GM12878 (cell line): ENCODE measurements around the gene SPATA24. TPM values are rescaled to one million over a fixed set of nuclear protein-coding genes. Genes with fewer than 3 reads are reported as not detected.

Experiments
- ATAC-seq: fragments of 200-7000 bp; cut with Tn5 transposase; 3 replicates; pipeline ENCODE4 v1.9.1; 2020; ENCODE audit warnings: mild to moderate bottlenecking, moderate library complexity
- BruUV-seq: library from RNA; stranded (reverse); fragments of 400-500 nt; replicated peaks from 2 replicates; lab custom pipeline; 2021; lab: Mats Ljungman, UMichigan
- CTCF ChIA-PET: fragments of 300-600 bp; sonication (Branson Sonifier 250); formaldehyde crosslinking; extraction: SDS; loops from one replicate; lab custom pipeline; 2021; ENCODE audit warnings: inconsistent platforms; lab: Yijun Ruan, JAX
- POLR2A ChIA-PET: fragments of 350-600 bp; formaldehyde crosslinking; extraction: SDS; loops from one replicate; lab custom pipeline; 2021; ENCODE audit warnings: inconsistent platforms; lab: Charles Lee
- RAD21 ChIA-PET: fragments of 300-600 bp; sonication (Branson Sonifier 250); formaldehyde crosslinking; loops from one replicate; lab custom pipeline; 2023; ENCODE audit warnings: antibody characterized with exemption; ENCODE audit not compliant: unreplicated experiment; lab: Charles Lee
- SMC1A ChIA-PET: fragments of 300-600 bp; sonication (Branson Sonifier 250); formaldehyde crosslinking; loops from one replicate; lab custom pipeline; 2023; ENCODE audit not compliant: unreplicated experiment, uncharacterized antibody; lab: Charles Lee
- DNase-seq: peaks from one replicate; pipeline ENCODE4 v3.0.0-alpha.2; 2011; ENCODE audit warnings: low read depth, low spot score
- FAIRE-seq: peaks from 3 replicates; lab custom pipeline; 2011; peaks lifted over from hg19 to GRCh38; lab: Jason Lieb, UNC
- H2AFZ ChIP-seq: 2 replicates; pipeline ENCODE4 v1.6.0; 2011; ENCODE audit warnings: low read depth, low read length, control low read depth; ENCODE audit not compliant: control insufficient read depth
- H3K27ac ChIP-seq: 2 replicates; pipeline ENCODE4 v1.5.1; 2011; ENCODE audit warnings: control low read depth; ENCODE audit not compliant: control insufficient read depth, insufficient read depth
- H3K27me3 ChIP-seq, 2 experiments: replicated peaks in 1 of 2; 2 replicates each; pipeline versions ENCODE4 v1.6.0 to v1.6.1; 2011; ENCODE audit warnings: low read length in 1 of 2; ENCODE audit not compliant: control insufficient read depth in 2 of 2, insufficient read depth in 2 of 2
- H3K36me3 ChIP-seq, 2 experiments: 2 replicates each; pipeline ENCODE4 v1.5.1; 2011; ENCODE audit warnings: low read length in 1 of 2; ENCODE audit not compliant: control insufficient read depth in 2 of 2, insufficient read depth in 2 of 2
- H3K4me1 ChIP-seq: 2 replicates; pipeline ENCODE4 v1.6.1; 2011; ENCODE audit warnings: mild to moderate bottlenecking, low read length, moderate library complexity, mixed read lengths; ENCODE audit not compliant: control insufficient read depth, insufficient read depth
- H3K4me2 ChIP-seq: 2 replicates; pipeline ENCODE4 v1.6.0; 2011; ENCODE audit warnings: control low read depth; ENCODE audit not compliant: control insufficient read depth, insufficient read depth
- H3K4me3 ChIP-seq: fragments of 200-600 bp; sonication (generic); 2 replicates; pipeline ENCODE4 v1.5.1; 2016
- H3K79me2 ChIP-seq: 2 replicates; pipeline ENCODE4 v1.6.0; 2011; ENCODE audit warnings: low read length; ENCODE audit not compliant: control insufficient read depth, insufficient read depth
- H3K9ac ChIP-seq: 2 replicates; pipeline ENCODE4 v1.8.0; 2011; ENCODE audit warnings: low read length, control low read depth, mixed read lengths; ENCODE audit not compliant: control insufficient read depth, insufficient read depth
- H3K9me3 ChIP-seq: replicated peaks from 3 replicates; pipeline ENCODE4 v1.5.1; 2011; ENCODE audit warnings: mild to moderate bottlenecking, low read length; ENCODE audit not compliant: control insufficient read depth, insufficient read depth
- H4K20me1 ChIP-seq: 2 replicates; pipeline ENCODE4 v1.6.0; 2011; ENCODE audit not compliant: control insufficient read depth, insufficient read depth
- MLLT1 ChIP-seq: fragments of 450-650 bp; IDR thresholded peaks from 2 replicates; pipeline ENCODE4 v1.6.1; 2016; ENCODE audit warnings: mild to moderate bottlenecking
- NR2F1 ChIP-seq: fragments of 450-650 bp; conservative IDR thresholded peaks from 2 replicates; pipeline ENCODE4 v1.6.1; 2017; ENCODE audit warnings: mild to moderate bottlenecking
- POU2F2 ChIP-seq: IDR thresholded peaks from 3 replicates; pipeline ENCODE4 v1.6.1; 2011; ENCODE audit warnings: low read depth, mild to moderate bottlenecking, low read length, borderline replicate concordance
- YY1 ChIP-seq: IDR thresholded peaks from 2 replicates; pipeline ENCODE4 v1.6.1; 2011; ENCODE audit warnings: low read depth, mild to moderate bottlenecking, low read length
- WGBS: methylation state at CpG from one replicate; pipeline ENCODE4 v1.1.6; 2016; ENCODE audit warnings: low lambda C conversion rate; ENCODE audit not compliant: insufficient replicate concordance, insufficient coverage; ENCODE audit errors: missing lambda C conversion rate; 5-methylcytosine and 5-hydroxymethylcytosine counted together
- in situ Hi-C: fragments of 300-500 bp; cut with MboI; formaldehyde crosslinking; loops from 9 replicates; pipeline ENCODE4 v1.14.3; 2018; ENCODE audit warnings: mixed read lengths
- intact Hi-C: fragments of 100-400 bp; cut with micrococcal nuclease; formaldehyde crosslinking; loops from one replicate; pipeline ENCODE4 v1.14.2; 2022; ENCODE audit not compliant: unreplicated experiment
- polyA plus RNA-seq, 11 experiments: library from polyadenylated mRNA; depleted of rRNA in 4 of 11; unstranded in 6 of 11; stranded (reverse) in 5 of 11; fragments of >200 nt; fragmentation: Nextera tagmentation in 4 of 11; fragmentation: Illumina TruSeq in 1 of 11; extraction: Ambion mirVana in 4 of 11; extraction: Trizol in 1 of 11; gene quantifications; 1 replicate in 1 of 11; 2 replicates in 10 of 11; pipeline versions ENCODE4 v1.2.1 to v1.2.3, GENCODE V29; 2011 to 2016; ENCODE audit warnings: inconsistent platforms in 2 of 11, missing spikeins in 2 of 11, low read depth in 1 of 11
- total RNA-seq, 4 experiments: library from RNA; depleted of rRNA in 3 of 4; stranded (reverse); fragments of >200 nt in 3 of 4; fragmentation: Illumina TruSeq in 1 of 4; extraction: Trizol in 1 of 4; gene quantifications; 2 replicates each; pipeline versions ENCODE4 v1.2.1 to v1.2.3, GENCODE V29; 2013 to 2021

The SPATA24 gene
- total and polyA plus RNA-seq, 10 of the 15 experiments (the other 5 are each of a cell fraction or from before 2014, with no cell fraction given): 4.1 to 9.8 (median 7.3) TPM

GRCh38 chr5:139396691-139397090 is 7.2 kb downstream of the SPATA24 start:
- no peak overlapping the region for H3K4me2 ChIP-seq
- ChIA-PET RAD21 (interaction anchor here (1.5 kb wide), 1 partner anchor 145 kb away, joined by 4 read pairs; no protein-coding TSS in a partner anchor), SMC1A (interaction anchor here (1.1 to 3.9 kb wide), 5 partner anchors 10 to 128 kb away, joined by 3 to 15 read pairs (median 3); no protein-coding TSS in a partner anchor), POLR2A (interaction anchor here (0.6 to 1.4 kb wide), 6 partner anchors 9 to 306 kb away, joined by 3 to 5 read pairs (median 3); no protein-coding TSS in a partner anchor), CTCF (interaction anchor here (0.6 to 1.8 kb wide), 3 partner anchors 26 to 117 kb away, joined by 3 to 9 read pairs (median 3); no protein-coding TSS in a partner anchor)
- ATAC-seq (no peak), FAIRE-seq (no peak), DNase-seq (no peak)
- peaks cover 43% of the 10 kb centered on the region for H3K79me2 ChIP-seq
- intact Hi-C loops: no loop called here
- no peaks in the 10 kb centered on the region for H3K27me3 ChIP-seq
- H3K4me1 ChIP-seq: peaks cover 39% of the 10 kb centered on the region
- 100% methylated on average over 8 of the region's 8 CpGs for WGBS
- BruUV-seq: no TSS peak
- no peak overlapping the region for H3K9ac ChIP-seq
- no peaks in the 10 kb centered on the region; the same call in 2 of the 3 replicates for H3K9me3 ChIP-seq
- no peak overlapping the region for H3K27ac ChIP-seq
- in situ Hi-C loops: no loop called here
- no peaks in the 10 kb centered on the region for H4K20me1 ChIP-seq
- H3K36me3 ChIP-seq: peaks cover 0 to 7% of the 10 kb centered on the region in 2 experiments; a peak in 1 of 4 replicates
- no peak overlapping the region for H3K4me3 ChIP-seq
- H2AFZ ChIP-seq: no peak overlapping the region
- TF ChIP-seq MLLT1 (no peak), YY1 (0 out of 2 replicates have a peak, but pooled peaks have one; percentile 34), POU2F2 (no peak), NR2F1 (no peak)
